SK-N-SH treated with all-trans-retinoic acid at 6 μM for 48 hours (cell line): ENCODE data around the gene SOX6.

ENCODE experiments used
- BACH2 ChIP-seq: fragments of 250-450 bp; sonication (Bioruptor Pico); IDR thresholded peaks from 2 replicates; pipeline ENCODE4 v1.9.0; 2021; ENCODE audit warnings: mild to moderate bottlenecking, borderline replicate concordance
- CSDC2 ChIP-seq: fragments of 250-450 bp; sonication (Bioruptor Pico); IDR thresholded peaks from 2 replicates; pipeline ENCODE4 v1.5.0; 2020; ENCODE audit warnings: mild to moderate bottlenecking, moderate library complexity
- CSRNP3 ChIP-seq: fragments of 250-450 bp; sonication (Bioruptor Pico); IDR thresholded peaks from 2 replicates; pipeline ENCODE4 v1.5.1; 2021; ENCODE audit warnings: mild to moderate bottlenecking, moderate library complexity
- GLIS3 ChIP-seq: fragments of 250-450 bp; sonication (Bioruptor Pico); IDR thresholded peaks from 2 replicates; pipeline ENCODE4 v1.5.0; 2020; ENCODE audit warnings: mild to moderate bottlenecking, moderate library complexity
- PATZ1 ChIP-seq: fragments of 250-450 bp; sonication (Bioruptor Pico); IDR thresholded peaks from 2 replicates; pipeline ENCODE4 v1.8.0; 2020; ENCODE audit warnings: mild to moderate bottlenecking, moderate library complexity, borderline replicate concordance
- RARB ChIP-seq: fragments of 250-450 bp; sonication (Bioruptor Pico); IDR thresholded peaks from 2 replicates; pipeline ENCODE4 v1.8.0; 2021; ENCODE audit warnings: mild to moderate bottlenecking, moderate library complexity
- TSHZ2 ChIP-seq: fragments of 250-450 bp; sonication (Bioruptor Pico); IDR thresholded peaks from 2 replicates; pipeline ENCODE4 v1.5.0; 2020; ENCODE audit warnings: mild to moderate bottlenecking, moderate library complexity
- ZC3H10 ChIP-seq: fragments of 250-450 bp; sonication (Bioruptor Pico); IDR thresholded peaks from 2 replicates; pipeline ENCODE4 v1.5.1; 2021; ENCODE audit warnings: mild to moderate bottlenecking, moderate library complexity
- ZNF565 ChIP-seq: fragments of 450-650 bp; formaldehyde crosslinking; conservative IDR thresholded peaks from 2 replicates; pipeline ENCODE4 v1.5.0; 2020; ENCODE audit warnings: low read depth, mild to moderate bottlenecking, moderate library complexity
- TF ChIP-seq, protein P1 (sequence below): fragments of 250-450 bp; sonication (Bioruptor Pico); IDR thresholded peaks from 2 replicates; pipeline ENCODE4 v1.5.1; 2020; ENCODE audit warnings: low read depth, mild to moderate bottlenecking, moderate library complexity

DNA sequence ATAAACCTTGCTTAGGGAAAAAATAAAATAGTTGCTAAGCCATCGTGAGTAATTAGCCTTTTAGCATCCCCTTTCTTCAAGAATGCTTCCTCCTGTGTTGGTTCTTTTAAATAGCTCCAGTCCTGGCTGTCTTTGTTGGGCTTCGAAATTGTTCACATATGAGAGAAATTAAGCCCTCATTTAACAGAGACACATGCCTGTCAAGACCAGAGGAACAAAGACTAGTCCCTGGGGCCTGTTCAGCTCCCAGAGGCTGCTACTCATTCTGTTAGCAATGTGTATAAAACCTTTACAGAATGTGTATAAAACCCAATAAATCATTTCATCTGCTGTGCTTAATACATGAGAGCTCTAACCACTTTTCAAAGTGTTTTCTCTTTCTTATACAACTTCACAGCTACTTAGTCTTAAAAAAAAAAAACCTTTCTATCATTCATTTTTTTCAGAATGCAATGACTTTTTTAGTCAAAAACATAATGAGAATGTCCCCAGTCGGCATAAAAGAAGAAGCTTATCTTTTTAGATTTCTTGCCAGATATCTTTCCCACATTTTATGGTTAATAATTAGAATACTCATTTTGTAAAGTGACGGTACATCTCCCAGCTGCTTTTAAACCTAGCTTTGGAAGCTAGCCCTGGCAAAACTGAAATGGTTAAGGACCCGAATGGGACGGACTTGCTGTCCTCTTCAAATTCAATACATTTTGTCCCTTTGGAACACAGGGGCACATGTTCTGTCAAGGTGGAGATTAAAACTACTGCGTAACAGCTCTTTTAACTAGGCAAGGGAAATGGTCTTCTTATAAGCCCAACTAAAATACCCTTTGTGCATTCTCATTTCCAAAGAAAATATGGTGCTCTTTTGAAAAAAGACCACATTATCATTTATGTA, 186.1 kb downstream of the SOX6 start:
- TF ChIP-seq CSDC2 (CRISPR knock-in tag) = no peak
- no peak for TF ChIP-seq TSHZ2 (CRISPR knock-in tag)
- no peak for TF ChIP-seq PATZ1
- TF ChIP-seq RARB (CRISPR knock-in tag) = no peak
- TF ChIP-seq ZNF565 (CRISPR knock-in tag) = no peak
- TF ChIP-seq, protein P1, sequence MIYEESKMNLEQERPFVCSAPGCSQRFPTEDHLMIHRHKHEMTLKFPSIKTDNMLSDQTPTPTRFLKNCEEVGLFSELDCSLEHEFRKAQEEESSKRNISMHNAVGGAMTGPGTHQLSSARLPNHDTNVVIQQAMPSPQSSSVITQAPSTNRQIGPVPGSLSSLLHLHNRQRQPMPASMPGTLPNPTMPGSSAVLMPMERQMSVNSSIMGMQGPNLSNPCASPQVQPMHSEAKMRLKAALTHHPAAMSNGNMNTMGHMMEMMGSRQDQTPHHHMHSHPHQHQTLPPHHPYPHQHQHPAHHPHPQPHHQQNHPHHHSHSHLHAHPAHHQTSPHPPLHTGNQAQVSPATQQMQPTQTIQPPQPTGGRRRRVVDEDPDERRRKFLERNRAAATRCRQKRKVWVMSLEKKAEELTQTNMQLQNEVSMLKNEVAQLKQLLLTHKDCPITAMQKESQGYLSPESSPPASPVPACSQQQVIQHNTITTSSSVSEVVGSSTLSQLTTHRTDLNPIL (CRISPR knock-in tag) = no peak
- no peak for TF ChIP-seq BACH2
- no peak for TF ChIP-seq GLIS3 (CRISPR knock-in tag)
- no peak for TF ChIP-seq ZC3H10 (CRISPR knock-in tag)
- TF ChIP-seq CSRNP3 (CRISPR knock-in tag) = no peak
